ENCODE results near the gene ALDH2.

- TF ChIP-seq CTCF (IDR thresholded peaks at IDR 0.05): no peak
- peak; percentile 81 to 89 (median 87) for TF ChIP-seq POLR2AphosphoS5 (IDR thresholded peaks at IDR 0.05)
Measured at GRCh38 chr12:111775205-111776193, 8.8 kb downstream of the ALDH2 start.

Data from transverse colon (tissue), 4 donors.